Measurements from ENCODE around the gene MT1F.
"Not testable (repeated sequence)": the region's sequence is repeated elsewhere in the genome, so short reads cannot be mapped to it uniquely, and the experiment has no call there.

The MT1F gene

DNA sequence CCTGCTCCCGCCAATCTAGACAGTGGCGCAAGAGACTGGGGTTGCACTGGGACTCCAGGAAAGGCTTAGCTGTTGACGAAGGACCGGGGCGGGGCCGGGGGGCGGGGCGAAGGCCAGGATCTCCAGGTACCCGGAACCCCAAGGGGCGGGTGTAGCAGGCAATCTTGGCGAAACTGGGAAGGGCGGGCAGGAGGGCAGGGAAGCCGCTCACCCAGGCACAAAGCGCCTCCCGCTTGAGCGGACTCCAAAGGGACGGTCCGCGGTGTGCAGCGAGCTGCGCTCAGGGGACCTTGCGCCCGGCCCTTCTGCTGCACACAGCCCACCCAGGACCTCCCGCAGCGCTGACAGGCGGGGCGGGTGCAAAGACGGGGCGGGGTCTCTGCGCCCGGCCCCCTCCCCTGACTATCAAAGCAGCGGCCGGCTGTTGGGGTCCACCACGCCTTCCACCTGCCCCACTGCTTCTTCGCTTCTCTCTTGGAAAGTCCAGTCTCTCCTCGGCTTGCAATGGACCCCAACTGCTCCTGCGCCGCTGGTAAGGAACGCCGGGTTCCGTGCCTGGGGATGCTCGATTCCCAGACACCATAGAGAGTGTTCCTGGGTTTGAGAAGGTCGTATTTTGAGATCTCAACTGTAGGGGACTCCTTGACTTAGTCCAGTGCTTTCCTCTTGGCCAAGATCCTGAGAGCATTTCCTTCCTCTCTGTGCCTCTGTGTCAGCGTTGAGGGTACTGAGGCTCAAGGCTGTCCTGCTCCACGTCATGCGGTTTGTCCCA lies at the start of gene MT1F:
TSS of gene MT1F (plus strand) at position 405 of the 772 bp plus-strand sequence. CDS start at position 505, 100 bp downstream.
- DNase-seq (ENCODE audit: low read depth), result peak; percentile 50

DNA sequence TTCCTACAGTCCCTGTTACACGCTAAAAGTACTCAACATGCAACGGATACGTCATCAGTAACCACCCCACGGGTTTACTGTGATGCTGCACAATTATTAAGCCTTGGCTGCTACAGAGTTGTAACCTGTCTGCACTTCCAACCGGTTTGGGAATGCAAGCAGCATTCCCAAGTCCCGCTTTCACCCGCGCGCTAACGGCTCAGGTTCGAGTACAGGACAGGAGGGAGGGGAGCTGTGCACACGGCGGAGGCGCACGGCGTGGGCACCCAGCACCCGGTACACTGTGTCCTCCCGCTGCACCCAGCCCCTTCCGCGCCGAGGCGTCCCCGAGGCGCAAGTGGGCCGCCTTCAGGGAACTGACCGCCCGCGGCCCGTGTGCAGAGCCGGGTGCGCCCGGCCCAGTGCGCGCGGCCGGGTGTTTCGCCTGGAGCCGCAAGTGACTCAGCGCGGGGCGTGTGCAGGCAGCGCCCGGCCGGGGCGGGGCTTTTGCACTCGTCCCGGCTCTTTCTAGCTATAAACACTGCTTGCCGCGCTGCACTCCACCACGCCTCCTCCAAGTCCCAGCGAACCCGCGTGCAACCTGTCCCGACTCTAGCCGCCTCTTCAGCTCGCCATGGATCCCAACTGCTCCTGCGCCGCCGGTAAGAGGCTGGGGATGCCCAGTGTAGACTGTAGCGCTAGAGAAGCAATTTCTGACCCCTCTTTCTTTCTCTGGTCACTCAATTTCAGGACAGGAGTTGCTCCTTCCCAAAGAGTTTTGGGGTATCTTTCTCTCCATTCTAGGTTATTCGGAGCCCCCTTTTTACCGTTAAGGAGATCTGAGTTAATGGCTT lies 49.5 kb upstream of the MT1F start, which contains the start of gene MT2A:
TSS of gene MT2A (plus strand) at position 542 of the 833 bp plus-strand sequence. CDS start at position 614, 72 bp downstream.
- peak; percentile 85 for DNase-seq (ENCODE audit: low read depth)

DNA sequence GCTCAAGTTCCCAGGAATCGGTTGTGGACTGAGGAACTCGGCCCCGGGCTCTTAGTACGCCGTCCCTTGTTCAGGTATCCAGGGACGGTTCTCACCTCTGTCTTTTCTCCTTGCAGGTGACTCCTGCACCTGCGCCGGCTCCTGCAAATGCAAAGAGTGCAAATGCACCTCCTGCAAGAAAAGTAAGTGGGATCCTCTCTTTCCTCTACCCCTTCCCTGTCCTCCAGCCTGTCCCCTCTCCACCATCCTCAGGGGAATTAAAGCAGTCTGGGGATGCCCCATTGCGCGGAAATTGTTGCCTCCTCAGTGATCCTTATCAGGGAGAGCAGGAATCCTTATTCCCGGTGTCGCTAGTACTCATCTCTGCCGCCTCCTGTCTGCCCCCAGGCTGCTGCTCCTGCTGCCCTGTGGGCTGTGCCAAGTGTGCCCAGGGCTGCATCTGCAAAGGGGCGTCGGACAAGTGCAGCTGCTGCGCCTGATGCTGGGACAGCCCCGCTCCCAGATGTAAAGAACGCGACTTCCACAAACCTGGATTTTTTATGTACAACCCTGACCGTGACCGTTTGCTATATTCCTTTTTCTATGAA lies 48.8 kb upstream of the MT1F start:
- DNase-seq (ENCODE audit: low read depth), result no peak

DNA sequence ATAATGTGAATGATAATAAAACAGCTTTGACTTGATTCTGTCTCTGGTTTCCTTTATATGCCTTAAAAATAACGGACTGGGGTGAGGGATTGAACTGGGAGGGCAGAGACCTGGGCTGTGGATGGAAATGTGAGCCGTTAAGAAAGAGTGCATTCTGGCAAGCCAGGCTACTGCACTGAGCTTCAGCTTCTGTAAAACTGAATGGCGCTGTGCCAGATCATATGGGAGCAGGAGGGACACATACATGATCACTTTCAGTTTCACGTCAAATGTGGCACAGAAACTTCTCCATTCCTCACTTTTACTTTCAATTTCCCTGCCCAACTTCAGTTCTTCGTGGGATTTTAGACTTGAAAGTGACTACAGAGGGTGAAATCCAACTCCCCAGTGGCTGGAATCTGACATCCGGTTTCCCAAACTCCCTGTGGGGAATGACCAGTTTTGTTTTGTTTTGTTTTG lies 48.3 kb upstream of the MT1F start:
- DNase-seq (ENCODE audit: low read depth), result peak; percentile 49

DNA sequence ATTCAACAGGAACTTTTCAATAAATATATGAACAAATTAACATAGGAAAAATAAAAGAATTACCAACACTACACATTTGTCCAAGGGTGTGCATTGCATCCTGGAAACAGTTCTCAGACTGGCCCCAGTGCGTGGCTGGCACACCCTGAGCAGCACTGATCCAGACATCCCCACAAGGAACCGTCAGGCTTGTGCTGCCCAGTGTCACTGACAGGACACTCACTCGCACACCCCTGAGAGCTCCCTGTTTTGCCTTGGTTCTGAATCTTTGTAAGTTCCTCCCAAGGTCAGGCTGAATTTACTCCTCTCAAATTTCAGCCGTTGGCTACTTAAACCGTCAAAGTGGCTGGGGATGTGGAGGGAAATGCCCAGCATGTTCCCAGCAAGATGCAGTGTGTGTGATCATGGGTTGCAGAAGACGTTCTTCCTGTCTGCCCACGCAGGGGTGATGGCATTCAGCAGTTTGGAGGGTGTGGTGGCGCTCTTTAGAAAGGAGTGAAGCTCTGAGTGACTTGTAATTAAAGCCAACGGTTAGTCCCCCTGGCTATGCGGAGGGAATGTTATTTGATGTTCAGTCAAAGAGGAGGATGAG lies 47.6 kb upstream of the MT1F start:
- DNase-seq (ENCODE audit: low read depth), result peak; percentile 58

DNA sequence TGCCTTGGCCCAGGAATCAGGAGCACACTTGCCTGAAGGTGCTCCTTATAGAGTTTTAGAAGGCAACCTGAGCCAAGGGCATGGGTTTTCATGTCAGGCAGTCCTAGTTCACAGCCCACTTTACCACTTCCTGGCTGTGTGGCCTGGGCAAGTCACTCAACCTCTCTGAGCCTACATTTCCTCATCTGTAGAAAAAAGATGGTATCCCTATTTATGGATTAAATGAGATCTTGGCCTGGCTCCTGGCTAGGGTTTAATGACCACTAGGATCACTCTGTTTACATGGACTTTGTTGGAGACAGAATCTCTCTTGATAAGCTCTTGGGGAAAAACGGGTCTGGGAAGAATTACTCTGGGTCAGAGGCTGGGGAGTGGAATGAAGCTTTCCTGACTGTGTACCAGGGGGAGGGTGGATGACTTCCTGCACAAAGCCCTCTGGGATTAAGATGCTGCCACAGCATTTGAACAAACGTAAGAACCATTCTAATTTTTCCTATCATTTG lies 47.1 kb upstream of the MT1F start:
- DNase-seq (ENCODE audit: low read depth), result no peak

DNA sequence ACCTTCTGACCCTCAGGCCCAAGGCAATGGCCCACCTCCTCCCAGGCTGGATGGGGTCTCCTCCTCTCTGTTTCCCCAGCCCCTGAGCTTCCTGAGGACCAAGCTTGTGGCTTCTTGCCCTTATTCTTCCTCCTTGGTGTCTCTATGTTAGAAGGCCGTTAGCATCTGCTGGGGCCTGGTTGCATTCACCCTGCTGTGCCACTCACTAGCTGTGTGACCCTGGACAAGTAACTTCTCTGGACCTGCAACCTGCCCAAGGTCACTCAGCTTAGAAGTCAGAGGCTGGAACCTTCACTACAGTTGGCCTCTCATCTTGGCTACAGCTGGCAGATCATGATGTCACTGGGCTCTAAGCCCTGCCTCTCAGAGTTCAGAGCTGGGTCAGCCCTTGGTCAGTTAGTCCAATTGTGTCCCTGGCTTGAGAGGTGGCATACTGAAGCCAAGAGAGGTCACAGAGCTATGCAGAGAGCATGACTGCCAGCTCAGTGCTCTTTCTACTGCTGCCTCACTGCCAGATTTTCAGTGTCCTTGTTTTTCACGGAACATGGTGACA lies 46.4 kb upstream of the MT1F start:
- no peak for DNase-seq (ENCODE audit: low read depth)

DNA sequence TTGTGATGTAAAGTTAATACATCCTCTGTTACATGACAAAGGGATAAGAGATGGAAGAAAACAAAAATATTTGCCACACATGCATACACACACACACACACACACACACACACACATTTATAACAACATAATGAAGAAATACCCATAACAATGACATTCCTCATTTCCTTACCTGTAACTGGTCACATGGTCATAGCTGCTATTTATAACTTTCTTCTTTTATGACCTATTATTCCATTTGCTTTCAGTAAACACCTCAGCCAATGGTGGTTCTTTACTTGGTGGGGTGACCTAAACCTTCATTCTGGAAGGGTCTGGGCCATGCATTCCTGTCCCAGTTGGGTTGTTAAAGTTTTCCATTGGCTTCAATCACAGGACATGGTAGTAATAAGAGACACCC lies 44.1 kb upstream of the MT1F start:
- no peak for DNase-seq (ENCODE audit: low read depth)

DNA sequence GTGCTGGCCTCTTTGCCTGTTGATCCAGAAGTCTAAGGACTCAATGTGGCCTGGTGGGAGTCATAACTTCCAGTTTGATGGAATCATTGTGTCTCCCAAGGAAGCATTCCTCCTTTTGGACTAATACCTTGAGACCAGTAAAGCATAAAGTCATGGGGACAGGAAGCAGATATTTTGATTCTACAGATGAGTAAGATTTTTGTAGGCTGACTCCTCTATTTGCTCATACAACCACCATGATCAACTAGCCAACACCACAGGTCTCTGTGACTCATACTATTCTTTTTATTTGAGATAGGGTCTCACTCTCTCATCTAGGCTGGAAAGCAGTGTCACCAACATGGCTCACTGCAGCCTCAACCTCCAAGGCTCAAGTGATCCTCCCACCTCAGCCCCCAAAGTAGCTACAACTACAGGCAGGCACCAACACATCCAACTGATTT lies 43.2 kb upstream of the MT1F start:
- no peak for DNase-seq (ENCODE audit: low read depth)

DNA sequence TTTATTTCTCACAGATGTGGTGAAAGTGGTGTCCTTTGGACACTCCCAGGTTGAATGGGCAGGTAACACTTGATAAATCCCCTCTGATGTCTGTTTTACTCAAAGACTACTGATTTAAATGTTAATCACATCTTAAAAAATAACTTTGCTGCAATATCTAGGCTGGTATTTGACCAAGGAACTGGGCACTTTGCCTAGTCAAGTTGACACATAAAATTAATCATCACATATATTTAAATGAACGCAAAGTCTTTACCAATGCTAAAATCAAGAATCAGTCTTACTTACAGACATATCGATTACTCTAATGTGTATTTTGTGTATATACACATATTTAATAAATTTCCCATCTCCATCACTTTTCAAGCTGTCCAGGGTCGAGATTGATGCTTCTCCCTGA lies 42.4 kb upstream of the MT1F start:
- DNase-seq (ENCODE audit: low read depth), result no peak

DNA sequence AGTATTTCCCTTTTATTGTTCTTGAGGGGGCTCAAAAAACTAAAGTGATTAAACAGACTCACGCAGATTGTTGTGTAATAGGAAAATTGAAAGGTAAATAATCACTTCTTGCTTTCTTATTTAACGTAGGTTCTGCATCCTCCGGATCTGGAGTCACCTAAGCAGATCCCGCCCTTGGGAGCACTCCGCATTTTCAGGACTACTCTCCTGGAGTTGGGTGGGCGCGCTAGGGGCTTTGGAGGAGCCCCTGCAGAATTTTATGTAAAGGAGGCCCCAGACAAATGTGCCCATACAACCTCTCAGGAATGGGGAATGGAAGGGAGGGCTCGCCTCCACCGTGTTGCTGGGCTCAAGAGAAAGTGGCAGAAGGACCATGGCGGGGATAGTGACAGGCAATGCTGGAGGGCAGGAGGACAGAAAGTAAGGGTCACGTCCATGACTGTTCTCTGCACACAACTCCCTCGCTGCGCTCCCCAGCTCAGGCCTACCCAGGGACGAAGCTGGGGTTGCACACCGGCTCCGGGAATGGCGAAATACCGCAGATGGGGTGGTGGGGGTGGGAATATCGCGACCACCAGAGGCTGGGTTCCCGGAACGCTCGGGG lies 41.0 kb upstream of the MT1F start:
- no peak for DNase-seq (ENCODE audit: low read depth)

DNA sequence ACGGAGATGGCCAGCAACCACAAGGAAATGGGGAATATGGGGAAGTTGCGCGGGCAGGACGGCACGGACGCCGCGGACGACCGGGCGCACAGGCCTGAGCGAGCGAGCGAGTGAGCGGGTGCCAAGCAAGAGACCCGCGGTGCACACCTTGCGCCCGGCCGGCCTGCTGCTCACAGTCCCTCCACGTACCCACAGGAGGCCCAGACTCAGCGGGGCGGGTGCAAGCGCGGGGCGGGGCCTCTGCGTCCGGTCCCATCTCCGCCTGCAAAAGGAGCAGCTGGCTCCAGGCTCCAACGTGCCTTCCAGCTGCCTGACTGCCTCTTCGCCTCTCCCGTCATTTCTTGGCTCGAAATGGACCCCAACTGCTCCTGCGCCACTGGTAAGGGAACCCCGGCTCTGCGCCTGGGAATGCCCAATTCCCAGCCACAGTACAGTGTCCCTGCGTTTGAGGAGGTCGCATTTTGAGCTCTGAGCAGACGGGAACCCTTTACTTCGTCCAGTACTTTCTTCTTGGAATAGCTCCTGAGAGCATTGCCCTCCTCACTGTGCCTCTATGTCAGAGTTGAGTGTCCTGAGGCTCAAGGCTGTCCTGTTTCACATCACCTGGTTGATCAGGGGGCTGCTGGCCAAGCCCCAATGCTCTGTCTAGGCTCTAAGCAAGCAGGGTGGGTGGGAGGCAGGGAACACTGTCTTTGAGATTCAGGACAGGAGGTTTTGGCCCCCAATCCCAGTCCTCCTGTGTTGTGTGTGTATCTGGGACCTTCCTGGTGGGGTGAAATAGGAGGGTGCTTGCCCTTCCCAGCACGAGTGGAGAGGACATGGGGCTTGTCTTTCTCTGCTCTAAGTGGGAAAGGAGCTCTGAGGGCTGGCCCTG lies 40.3 kb upstream of the MT1F start:
- DNase-seq (ENCODE audit: low read depth), result no peak

DNA sequence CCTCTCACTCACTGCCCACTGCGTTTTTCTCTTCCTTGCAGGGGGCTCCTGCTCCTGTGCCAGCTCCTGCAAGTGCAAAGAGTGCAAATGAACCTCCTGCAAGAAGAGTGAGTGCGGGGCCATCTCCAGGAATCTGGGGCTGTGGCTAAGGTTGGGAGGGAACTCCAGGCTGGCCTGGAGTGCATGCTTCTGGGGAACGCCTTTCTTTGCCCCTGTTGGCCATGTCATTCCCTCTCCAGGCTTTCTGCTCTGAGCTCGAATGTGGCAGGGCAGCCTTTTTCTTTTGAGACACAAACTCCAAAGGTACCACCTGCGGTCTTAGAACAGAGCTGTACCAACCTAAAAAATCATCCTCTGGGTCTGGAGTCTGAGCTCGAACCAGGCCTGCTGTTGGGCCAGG lies 39.6 kb upstream of the MT1F start:
- no peak for DNase-seq (ENCODE audit: low read depth)

DNA sequence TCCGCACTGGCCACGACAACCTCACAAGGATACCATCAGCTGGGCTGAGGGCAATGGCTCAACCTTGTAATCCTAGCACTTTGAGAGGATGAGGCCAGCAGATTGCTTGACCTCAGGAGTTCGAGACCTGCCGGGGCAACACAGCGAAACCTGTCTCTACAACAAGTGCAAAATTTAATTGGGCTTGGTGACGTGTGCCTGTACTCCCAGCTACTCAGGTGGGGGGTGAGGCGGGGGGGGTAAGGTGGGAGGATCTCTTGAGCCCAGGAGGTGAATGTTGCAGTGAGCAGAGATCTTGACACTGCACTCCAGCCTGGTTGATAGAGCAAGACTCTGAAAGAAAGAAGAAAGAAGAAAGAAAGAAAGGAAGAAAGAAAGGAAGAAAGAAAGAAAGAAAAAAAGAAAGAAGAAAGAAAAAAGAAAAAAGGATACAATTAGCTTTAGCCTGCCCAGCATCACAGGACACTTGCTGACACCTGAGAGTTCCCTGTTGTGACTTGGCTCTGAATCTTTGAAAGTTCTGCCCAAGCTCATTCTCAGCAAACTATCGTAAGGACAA lies 37.3 kb upstream of the MT1F start:
- DNase-seq (ENCODE audit: low read depth), result no peak

DNA sequence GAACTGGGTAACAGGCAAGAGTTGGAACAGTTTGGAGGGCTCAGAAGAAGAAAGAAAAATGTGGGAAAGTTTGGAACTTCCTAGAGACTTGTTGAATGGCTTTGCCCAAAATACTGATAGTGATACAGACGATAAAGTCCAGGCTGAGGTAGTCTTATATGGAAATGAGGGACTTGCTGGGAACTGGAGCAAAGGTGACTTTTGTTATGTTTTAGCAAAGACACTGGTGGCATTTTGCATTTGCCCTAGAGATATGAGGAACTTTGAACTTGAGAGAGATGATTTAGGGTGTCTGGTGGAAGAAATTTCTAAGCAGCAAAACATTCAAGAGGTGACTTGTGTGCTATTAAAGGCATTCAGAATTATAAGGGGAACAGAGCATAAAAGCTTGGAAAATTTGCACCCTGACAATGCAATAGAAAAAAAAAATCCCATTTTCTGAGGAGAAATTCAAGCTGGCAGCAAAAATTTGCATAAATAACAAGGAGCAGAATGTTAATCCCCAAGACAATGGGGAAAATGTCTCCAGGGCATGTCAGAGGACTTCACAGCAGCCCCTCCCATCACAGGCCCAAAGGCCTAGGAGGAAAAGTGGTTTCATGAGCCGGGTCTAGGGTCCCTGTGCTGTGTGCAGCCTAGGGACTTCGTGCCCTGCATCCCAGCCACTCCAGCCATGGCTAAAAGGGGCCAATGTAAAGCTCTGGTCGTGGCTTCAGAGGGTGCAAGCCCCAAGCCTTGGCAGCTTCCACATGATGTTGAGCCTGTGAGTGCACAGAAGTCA lies 35.9 kb upstream of the MT1F start:
- DNase-seq (ENCODE audit: low read depth), result not testable (repeated sequence)

DNA sequence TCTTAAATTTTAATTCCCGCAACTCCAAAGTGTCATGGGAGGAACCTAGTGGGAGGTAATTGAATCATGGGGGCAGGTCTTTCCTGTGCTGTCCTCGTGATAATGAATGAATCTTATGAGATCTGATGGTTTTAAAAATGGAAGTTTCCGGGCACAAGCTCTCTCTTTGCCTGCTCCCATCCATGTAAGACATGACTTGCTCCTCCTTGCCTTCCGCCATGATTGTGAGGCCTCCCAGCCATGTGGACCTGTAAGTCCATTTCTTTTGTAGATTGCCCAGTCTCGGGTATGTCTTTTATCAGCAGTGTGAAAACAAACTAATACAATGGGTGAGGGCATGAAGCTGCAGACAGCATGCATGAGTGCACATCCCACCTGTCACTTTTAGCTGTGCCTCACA lies 34.6 kb upstream of the MT1F start:
- DNase-seq (ENCODE audit: low read depth), result not testable (repeated sequence)

DNA sequence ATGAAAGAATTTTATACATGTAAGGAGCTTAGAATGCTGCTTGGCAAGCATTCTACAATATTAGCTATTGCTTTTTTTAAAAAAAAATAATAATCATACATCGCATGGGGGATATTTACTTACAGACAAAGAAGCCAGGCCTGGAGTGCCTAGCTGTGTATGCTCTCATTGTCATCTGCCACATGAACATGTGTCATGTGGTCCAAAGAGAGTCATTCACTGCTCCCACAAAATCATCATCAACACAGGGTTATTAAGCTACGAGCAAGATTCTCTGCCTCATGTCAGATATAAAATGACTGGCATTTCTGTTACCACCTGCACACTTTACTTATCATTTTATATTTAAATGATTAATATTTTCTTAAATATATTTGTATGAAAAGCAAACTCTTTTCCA lies 34.1 kb upstream of the MT1F start:
- DNase-seq (ENCODE audit: low read depth), result no peak

DNA sequence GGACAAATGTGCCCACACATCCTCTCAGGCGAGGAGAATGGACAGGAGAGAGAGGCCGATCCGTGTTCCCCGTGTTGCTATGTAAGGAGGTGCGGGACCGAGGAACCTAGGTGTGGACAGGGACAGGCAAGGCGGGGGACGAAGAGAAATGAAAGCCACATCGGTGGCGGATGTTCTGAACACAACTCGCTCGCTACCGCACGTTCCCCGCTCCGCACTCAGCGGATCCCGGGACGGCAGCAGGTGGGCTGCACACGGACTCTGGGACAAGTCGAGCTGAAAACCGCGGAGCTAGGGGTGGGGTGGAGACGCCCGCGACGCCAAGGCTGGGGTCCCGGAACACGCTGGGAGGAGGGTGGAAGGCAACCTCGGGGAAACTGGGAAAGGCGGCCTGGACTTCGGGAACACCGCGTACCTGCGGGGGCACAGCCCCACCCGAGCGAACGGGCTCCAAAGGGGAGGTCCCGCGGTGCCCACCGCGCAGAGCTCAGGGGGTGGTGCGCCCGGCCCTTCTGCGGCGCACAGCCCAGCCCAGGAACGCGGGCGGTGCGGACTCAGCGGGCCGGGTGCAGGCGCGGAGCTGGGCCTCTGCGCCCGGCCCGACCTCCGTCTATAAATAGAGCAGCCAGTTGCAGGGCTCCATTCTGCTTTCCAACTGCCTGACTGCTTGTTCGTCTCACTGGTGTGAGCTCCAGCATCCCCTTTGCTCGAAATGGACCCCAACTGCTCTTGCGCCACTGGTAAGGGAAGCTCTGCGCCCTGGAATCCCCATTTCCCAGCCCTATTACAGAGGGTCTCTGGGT lies 32.4 kb upstream of the MT1F start, which contains the start of gene MT1E:
TSS of gene MT1E (plus strand) at position 642 of the 803 bp plus-strand sequence. CDS start at position 713, 71 bp downstream.
- peak; percentile 41 for DNase-seq (ENCODE audit: low read depth)

Data from activated T-helper 9 cell treated with anti-CD3 and anti-CD28 coated beads, Interleukin-2, amount 50 U/mL, for 16 hours (primary cell).